GM19438 (cell line): Measurements from ENCODE around the gene TMEM270.

Source experiments
- ATAC-seq: cut with Tn5 transposase; IDR thresholded peaks from one replicate; pipeline ENCODE4 v1.9.1; 2021; ENCODE audit warnings: low read depth; ENCODE audit not compliant: unreplicated experiment

Gene TMEM270

DNA sequence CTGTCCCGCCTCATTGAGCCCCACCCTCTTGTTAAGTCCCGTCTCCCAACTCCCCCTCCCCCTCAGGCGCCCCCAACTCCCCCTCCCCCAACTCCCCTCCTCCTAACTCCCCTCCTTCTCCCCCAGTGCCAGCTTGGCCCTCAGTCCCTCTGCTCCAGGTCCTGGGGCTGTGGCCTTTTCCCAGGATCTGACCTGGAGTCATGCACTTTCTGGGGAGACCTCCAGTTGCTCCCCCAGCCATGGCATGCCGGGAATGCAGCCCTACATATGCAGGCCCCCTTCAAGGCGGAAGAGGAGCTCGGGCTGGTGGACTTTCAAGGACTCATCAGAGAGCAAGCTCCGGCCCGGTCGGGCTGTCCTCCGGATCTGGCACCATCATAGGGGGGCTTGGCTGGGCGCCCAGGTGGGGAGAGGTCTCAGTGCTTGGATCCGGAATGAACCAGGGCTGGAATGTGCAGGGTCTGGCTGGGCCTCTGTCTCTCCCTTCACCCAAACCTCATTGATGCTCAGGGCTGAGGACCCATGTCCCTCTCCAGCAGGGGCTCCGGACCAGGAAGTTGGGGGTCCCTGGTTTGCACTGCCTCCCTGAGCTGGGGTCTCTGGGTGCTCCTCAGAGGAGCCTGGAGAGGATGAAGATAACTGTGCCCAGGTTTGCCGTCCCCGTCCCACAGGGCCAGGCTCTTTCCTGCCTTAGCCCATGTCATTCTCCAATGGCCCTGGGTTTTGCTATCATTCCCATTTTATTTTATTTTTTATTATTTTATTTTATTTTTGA is 41.1 kb downstream of the TMEM270 start:
- no peak for ATAC-seq

GRCh38 chr7:73903321-73904218 is 42.6 kb downstream of the TMEM270 start:
- no peak for ATAC-seq

GRCh38 chr7:73904219-73905137 is 43.5 kb downstream of the TMEM270 start:
- no peak for ATAC-seq

GRCh38 chr7:73905360-73905759 is 44.4 kb downstream of the TMEM270 start:
- ATAC-seq, result no peak

DNA sequence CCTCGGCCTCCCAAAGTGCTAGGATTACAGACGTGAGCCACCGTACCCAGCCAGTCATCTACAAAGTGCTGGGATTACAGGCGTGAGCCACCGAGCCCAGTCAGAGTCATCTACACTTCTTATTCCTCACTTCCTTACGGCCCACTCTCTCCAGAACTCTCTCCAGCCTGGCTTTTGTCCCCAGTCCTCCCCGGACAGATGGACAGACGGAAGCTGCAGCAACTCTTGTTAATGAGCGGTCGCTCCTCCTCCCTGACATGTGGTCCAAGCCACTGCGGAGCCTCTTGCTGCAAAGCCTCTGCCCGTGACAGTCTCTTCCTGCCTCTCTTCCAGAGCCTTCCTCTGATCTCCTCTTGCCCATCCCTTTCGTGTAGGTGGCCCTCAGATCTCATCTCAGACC is 45.9 kb downstream of the TMEM270 start:
- no peak for ATAC-seq

DNA sequence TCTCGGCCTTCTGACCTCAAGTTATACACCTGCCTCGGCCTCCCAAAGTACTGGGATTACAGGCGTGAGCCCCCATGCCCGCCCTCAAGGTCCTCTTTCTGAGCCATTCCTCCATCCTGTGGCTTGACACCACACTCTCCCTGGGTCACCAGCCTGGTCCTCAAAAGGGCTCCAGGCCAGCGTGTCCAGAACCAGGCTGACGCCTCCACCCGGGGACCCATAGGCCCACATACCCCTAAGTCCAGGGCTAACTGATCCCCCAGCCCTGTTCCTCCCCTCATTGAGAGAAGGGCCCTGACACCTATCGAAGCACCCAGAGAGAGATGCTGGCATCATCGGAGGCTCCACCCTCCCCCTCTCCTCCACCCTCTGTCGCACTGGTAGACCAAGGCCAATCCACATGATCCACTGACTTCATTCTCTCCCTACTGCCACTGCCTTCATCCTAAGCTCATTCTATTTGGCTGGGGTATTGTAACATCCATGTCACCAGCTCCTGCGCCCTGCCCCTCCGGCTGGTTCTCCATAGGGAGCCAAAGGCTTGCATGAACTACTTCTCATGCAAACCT is 46.7 kb downstream of the TMEM270 start:
- ATAC-seq, result no peak

GRCh38 chr7:73908123-73908611 is 47.2 kb downstream of the TMEM270 start:
- no peak for ATAC-seq

DNA sequence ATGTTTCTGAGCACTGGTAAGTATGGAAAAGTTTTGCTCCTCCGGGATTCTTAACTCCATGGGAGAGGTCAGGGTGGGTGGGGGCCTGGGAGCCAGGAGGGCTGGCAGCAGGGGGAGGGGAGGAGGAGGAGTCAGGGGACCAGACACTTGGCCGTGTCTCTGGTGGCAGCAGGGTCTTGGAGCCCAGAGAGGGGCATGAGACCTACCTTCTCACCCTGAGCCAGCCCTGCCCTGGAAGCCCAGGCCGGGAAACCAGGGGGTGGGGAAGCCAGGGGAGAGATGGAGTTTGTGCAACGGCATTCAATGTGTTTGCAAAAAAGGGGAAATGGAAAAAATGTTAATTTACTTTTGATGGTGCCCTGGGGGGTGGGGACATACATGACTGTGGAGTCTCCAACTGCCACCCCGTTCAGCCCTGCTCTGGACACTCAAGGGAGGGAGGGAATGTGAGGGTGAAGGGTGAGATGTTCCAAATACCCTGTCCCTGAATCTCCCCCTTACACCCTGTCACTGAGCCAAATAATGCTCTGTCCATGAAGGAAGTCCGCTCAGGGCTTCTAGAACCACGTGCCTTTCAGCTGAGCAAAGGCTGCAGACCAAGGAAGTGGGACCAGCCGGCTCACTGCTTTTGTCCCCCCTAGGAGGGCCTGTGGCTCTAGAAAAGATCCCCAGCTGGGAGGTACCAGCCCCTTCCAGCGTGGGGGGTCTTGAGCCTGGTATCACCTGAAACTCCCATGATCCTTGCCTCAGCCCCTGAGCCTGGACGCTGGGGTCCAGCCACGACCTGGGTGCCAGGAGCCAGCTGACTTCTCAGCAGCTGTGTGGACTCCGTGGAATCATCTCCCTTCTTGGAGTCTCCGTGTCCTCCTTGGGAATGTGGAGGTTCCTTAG is 48.3 kb downstream of the TMEM270 start:
- no peak for ATAC-seq

DNA sequence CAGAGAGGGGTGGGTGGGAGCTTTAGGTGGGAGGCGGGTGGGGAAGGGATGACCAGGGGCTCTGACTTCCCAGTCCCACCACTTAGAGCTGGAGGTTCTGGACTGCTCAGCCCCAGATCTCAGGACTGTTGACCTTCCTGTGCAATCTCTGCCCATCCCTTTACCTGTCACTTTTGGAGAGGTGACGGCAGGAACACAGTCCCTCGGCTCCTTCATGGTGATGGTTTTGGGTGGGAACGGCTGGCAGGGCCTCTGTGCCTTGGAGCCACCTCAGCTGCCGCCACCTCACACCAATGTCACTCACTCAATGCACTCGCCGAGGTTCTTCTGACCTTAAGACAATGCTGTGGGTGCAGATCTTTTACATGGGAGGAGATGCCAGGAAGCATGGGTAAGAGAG is 49.0 kb downstream of the TMEM270 start:
- ATAC-seq, result no peak

- no peak for ATAC-seq
These were observed 51.3 kb downstream of the TMEM270 start for GRCh38 chr7:73912223-73912622.
